OCI-LY3 (cell line): ENCODE results near the gene LACTB.

Experiments
- H2AFZ ChIP-seq: fragments of 200-600, 300-600 bp; shearing (Covaris generic); 2 replicates; pipeline ENCODE4 v1.6.0; 2014; ENCODE audit warnings: antibody characterized with exemption, low read depth, low read length
- H3K27ac ChIP-seq: fragments of 200-600, 300-600 bp; sonication (generic); 2 replicates; pipeline ENCODE4 v1.5.1; 2014; ENCODE audit warnings: mild to moderate bottlenecking, low read length, moderate library complexity, mixed read lengths
- H3K27me3 ChIP-seq: fragments of 200-600, 300-600 bp; sonication (generic); 2 replicates; pipeline ENCODE4 v1.6.1; 2014; ENCODE audit warnings: low read depth, low read length, mixed read lengths
- H3K36me3 ChIP-seq: fragments of 200-600, 300-600 bp; sonication (generic); replicated peaks from 2 replicates; pipeline ENCODE3; 2014; ENCODE audit warnings: low read depth, low read length, mixed read lengths
- H3K4me1 ChIP-seq: fragments of 300-600, 200-600 bp; sonication (generic); 2 replicates; pipeline ENCODE4 v1.6.1; 2014; ENCODE audit warnings: low read length, mixed read lengths
- H3K4me2 ChIP-seq: fragments of 200-600, 300-600 bp; sonication (generic); 2 replicates; pipeline ENCODE4 v1.6.1; 2014; ENCODE audit warnings: low read length, mixed read lengths
- H3K4me3 ChIP-seq: fragments of 300-600, 200-600 bp; sonication (generic); 2 replicates; pipeline ENCODE4 v1.5.1; 2014; ENCODE audit warnings: antibody characterized with exemption, mild to moderate bottlenecking, low read length, moderate library complexity
- H3K79me2 ChIP-seq: fragments of 300-600, 200-600 bp; shearing (Covaris generic); 2 replicates; pipeline ENCODE4 v1.6.1; 2014; ENCODE audit warnings: mild to moderate bottlenecking, low read length, mixed read lengths
- H3K9ac ChIP-seq: fragments of 300-600, 200-600 bp; shearing (Covaris generic); 2 replicates; pipeline ENCODE4 v1.6.0; 2014; ENCODE audit warnings: mild to moderate bottlenecking, low read length, moderate library complexity
- H3K9me3 ChIP-seq: fragments of 200-600, 300-600 bp; shearing (Covaris generic); 2 replicates; pipeline ENCODE4 v1.6.1; 2014; ENCODE audit warnings: low read length, mixed read lengths; ENCODE audit not compliant: insufficient read depth
- H4K20me1 ChIP-seq: fragments of 200-600, 300-600 bp; sonication (generic); 2 replicates; pipeline ENCODE4 v1.6.1; 2016; ENCODE audit warnings: low read length, mixed read lengths; ENCODE audit not compliant: insufficient read depth
- EZH2phosphoT487 ChIP-seq: fragments of 200-600 bp; shearing (Covaris generic); IDR thresholded peaks from 2 replicates; pipeline ENCODE4 v1.6.1; 2018; ENCODE audit warnings: antibody characterized with exemption, mixed run types, low read depth
- TF ChIP-seq, protein P1 (sequence below): fragments of 200-600, 300-600 bp; sonication (generic); IDR thresholded peaks from 2 replicates; pipeline ENCODE4 v1.5.1; 2014; ENCODE audit warnings: antibody characterized with exemption, low read length, low read depth

Gene LACTB

DNA sequence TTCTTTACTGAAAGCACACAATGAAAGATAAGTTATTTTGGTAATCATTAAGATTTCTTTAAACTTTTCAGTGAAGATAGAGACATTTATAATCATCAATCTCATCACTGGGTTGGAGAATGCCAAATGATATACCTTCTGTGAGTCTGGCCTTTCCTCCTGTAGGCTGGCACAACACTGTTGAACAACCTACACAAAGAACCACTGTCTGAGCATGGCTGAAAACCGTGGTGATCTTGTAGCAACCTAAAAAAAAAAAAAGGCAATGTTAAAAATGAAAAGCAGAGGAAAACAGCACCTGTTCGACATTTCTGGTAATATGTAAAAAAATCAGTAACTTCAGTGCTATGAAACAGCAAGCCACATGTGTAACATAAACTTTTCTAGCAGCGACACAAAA, 33.8 kb downstream of the LACTB start:
- Histone ChIP-seq H2AFZ (no peak overlapping the region), H3K9ac (no peak overlapping the region), H3K4me1 (peaks cover 5% of the 10 kb centered on the region), H3K27ac (no peak overlapping the region), H3K4me3 (no peak overlapping the region; the same call in 1 of the 2 replicates), H3K79me2 (peaks cover 16% of the 10 kb centered on the region), H3K9me3 (no peaks in the 10 kb centered on the region), H3K36me3 (peaks cover 12% of the 10 kb centered on the region), H4K20me1 (no peaks in the 10 kb centered on the region), H3K27me3 (no peaks in the 10 kb centered on the region), H3K4me2 (no peak overlapping the region; the same call in 1 of the 2 replicates)
- no peak for TF ChIP-seq EZH2phosphoT487
- TF ChIP-seq, protein P1, sequence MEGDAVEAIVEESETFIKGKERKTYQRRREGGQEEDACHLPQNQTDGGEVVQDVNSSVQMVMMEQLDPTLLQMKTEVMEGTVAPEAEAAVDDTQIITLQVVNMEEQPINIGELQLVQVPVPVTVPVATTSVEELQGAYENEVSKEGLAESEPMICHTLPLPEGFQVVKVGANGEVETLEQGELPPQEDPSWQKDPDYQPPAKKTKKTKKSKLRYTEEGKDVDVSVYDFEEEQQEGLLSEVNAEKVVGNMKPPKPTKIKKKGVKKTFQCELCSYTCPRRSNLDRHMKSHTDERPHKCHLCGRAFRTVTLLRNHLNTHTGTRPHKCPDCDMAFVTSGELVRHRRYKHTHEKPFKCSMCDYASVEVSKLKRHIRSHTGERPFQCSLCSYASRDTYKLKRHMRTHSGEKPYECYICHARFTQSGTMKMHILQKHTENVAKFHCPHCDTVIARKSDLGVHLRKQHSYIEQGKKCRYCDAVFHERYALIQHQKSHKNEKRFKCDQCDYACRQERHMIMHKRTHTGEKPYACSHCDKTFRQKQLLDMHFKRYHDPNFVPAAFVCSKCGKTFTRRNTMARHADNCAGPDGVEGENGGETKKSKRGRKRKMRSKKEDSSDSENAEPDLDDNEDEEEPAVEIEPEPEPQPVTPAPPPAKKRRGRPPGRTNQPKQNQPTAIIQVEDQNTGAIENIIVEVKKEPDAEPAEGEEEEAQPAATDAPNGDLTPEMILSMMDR, result no peak

- Histone ChIP-seq H3K9ac (peak overlapping the region; percentile 87), H3K27ac (peak overlapping the region; percentile 75), H3K79me2 (peaks cover 16% of the 10 kb centered on the region), H3K36me3 (peaks cover 12% of the 10 kb centered on the region), H3K27me3 (no peaks in the 10 kb centered on the region), H3K9me3 (no peaks in the 10 kb centered on the region), H4K20me1 (no peaks in the 10 kb centered on the region), H3K4me1 (peaks cover 5% of the 10 kb centered on the region), H3K4me2 (peak overlapping the region; percentile 88), H3K4me3 (peak overlapping the region; percentile 84), H2AFZ (peak overlapping the region; percentile 89; the same call in 1 of the 2 replicates)
- TF ChIP-seq, protein P1, result no peak
- TF ChIP-seq EZH2phosphoT487, result no peak
Observed at GRCh38 chr15:63156086-63156710, 34.5 kb downstream of the LACTB start.

GRCh38 chr15:63156755-63157117, 35.1 kb downstream of the LACTB start:
- peaks cover 16% of the 10 kb centered on the region for H3K79me2 ChIP-seq
- peak overlapping the region; percentile 87 for H3K9ac ChIP-seq
- H3K27ac ChIP-seq, result peak overlapping the region; percentile 75
- peak overlapping the region; percentile 88 for H3K4me2 ChIP-seq
- no peaks in the 10 kb centered on the region for H4K20me1 ChIP-seq
- no peaks in the 10 kb centered on the region for H3K9me3 ChIP-seq
- H2AFZ ChIP-seq, result peak overlapping the region; percentile 89
- H3K36me3 ChIP-seq, result peaks cover 8% of the 10 kb centered on the region
- H3K27me3 ChIP-seq, result no peaks in the 10 kb centered on the region
- no peak for TF ChIP-seq EZH2phosphoT487
- TF ChIP-seq, protein P1, result no peak
- H3K4me1 ChIP-seq, result peaks cover 5% of the 10 kb centered on the region
- peak overlapping the region; percentile 84 for H3K4me3 ChIP-seq

DNA sequence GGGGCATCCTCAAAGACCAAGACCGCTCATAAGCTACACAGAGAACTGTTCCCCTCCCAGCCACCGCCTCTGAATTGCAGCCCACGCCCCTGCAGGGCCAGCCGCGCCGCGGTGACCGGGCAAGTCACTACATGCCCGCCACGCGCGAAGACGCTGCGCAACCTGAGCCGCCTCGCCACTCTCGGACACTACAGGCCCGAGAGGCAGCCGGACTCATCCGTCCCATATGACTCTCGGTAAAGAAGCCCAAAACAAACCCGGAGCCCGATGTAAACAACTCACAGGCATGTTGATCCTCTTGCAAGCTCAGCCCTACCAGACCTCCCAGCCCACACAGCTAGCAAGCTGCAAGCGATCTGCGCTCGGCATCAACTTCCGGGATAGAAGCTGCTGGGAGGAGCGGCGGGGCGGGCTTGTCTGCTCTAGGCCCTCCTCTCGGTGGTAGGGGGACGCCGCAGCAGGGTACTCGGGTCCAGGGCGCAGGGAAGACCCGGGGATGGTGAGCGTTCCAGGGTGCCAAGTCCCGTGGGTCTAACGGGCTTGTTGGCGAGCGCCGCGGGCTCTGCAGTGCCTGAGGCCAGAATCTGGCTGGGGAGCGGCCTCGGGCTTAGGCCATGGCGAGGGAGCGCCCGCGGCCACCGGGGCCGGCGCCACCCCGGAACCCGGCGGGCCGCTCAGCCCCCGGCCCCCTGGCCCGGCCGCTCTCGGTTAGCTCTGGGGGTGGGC, 35.6 kb downstream of the LACTB start, which contains the start of gene RPS27L:
Gene RPS27L (minus strand): TSS at position 360 of the 726 bp plus-strand sequence. CDS start 72 bp downstream, at position 288.
- H3K4me1 ChIP-seq, result peaks cover 5% of the 10 kb centered on the region
- H3K27me3 ChIP-seq, result no peaks in the 10 kb centered on the region
- H3K79me2 ChIP-seq, result peaks cover 16% of the 10 kb centered on the region
- peaks cover 6% of the 10 kb centered on the region for H3K36me3 ChIP-seq
- H3K9me3 ChIP-seq, result no peaks in the 10 kb centered on the region
- H3K27ac ChIP-seq, result peak within 1 kb of the TSS; percentile 75
- H3K9ac ChIP-seq, result peak within 1 kb of the TSS; percentile 87
- no peaks in the 10 kb centered on the region for H4K20me1 ChIP-seq
- TF ChIP-seq, protein P1, result no peak
- TF ChIP-seq EZH2phosphoT487, result no peak
- H3K4me2 ChIP-seq, result peak within 1 kb of the TSS; percentile 88
- H3K4me3 ChIP-seq, result peak within 1 kb of the TSS; percentile 84
- H2AFZ ChIP-seq, result peak within 1 kb of the TSS; percentile 89
